ENCODE data around the gene MS4A5.

DNA sequence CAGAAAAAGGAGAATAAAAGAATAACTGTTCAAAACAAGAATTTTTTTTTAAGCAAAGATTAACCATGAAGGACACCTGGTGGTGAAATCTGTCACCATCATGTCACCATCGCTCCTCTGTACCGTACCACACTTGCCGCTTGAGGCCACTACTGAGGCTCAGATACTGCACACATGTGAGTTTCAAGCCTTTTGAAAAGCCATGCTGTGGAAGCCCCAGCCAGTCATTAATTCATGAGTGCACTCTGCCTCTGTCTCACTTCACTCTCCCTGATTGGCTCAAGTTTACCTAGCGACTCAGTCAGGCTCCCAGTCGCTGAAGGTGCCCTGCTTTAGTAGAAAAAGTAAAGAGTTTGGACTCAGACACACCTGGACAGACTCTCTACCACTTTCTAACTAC is 56.6 kb downstream of the MS4A5 start:
- TF ChIP-seq, protein P1, sequence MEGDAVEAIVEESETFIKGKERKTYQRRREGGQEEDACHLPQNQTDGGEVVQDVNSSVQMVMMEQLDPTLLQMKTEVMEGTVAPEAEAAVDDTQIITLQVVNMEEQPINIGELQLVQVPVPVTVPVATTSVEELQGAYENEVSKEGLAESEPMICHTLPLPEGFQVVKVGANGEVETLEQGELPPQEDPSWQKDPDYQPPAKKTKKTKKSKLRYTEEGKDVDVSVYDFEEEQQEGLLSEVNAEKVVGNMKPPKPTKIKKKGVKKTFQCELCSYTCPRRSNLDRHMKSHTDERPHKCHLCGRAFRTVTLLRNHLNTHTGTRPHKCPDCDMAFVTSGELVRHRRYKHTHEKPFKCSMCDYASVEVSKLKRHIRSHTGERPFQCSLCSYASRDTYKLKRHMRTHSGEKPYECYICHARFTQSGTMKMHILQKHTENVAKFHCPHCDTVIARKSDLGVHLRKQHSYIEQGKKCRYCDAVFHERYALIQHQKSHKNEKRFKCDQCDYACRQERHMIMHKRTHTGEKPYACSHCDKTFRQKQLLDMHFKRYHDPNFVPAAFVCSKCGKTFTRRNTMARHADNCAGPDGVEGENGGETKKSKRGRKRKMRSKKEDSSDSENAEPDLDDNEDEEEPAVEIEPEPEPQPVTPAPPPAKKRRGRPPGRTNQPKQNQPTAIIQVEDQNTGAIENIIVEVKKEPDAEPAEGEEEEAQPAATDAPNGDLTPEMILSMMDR (IDR thresholded peaks at IDR 0.05) = peak; percentile 26 to 57 (median 36)
- TF ChIP-seq POLR2AphosphoS5 (IDR thresholded peaks at IDR 0.05) (no peak), POLR2A (IDR thresholded peaks at IDR 0.05) (no peak), EP300 (IDR thresholded peaks at IDR 0.05; ENCODE audit: low read depth) (no peak)

Data from transverse colon (tissue), 4 donors.